ENCODE results near the gene TMEM33.

DNA sequence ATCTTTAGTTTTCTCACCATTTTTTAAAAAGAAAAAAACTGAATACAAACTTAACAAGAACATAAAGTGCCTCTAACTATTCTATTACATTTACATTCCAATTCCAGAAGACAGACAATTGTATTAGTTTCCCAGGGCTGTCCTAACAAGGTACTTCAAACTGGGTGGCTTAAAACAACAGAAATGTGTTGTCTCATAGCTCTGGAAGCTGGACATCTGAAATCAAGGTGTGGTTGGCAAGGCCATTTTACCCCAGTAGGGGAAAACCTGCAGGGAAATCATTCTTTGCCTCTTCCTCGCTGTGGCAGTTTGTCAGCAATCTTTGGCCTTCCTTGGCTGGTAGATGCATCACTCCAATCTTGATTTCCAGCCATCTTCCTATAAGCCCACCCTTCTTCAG is 37.5 kb upstream of the TMEM33 start:
- no peak for TF ChIP-seq POLR2A (IDR thresholded peaks at IDR 0.05)
- TF ChIP-seq CTCF (IDR thresholded peaks at IDR 0.05): no peak

All from Peyer's patch (tissue), 4 donors.